ENCODE measurements around the gene CAMKV.

Gene CAMKV

DNA sequence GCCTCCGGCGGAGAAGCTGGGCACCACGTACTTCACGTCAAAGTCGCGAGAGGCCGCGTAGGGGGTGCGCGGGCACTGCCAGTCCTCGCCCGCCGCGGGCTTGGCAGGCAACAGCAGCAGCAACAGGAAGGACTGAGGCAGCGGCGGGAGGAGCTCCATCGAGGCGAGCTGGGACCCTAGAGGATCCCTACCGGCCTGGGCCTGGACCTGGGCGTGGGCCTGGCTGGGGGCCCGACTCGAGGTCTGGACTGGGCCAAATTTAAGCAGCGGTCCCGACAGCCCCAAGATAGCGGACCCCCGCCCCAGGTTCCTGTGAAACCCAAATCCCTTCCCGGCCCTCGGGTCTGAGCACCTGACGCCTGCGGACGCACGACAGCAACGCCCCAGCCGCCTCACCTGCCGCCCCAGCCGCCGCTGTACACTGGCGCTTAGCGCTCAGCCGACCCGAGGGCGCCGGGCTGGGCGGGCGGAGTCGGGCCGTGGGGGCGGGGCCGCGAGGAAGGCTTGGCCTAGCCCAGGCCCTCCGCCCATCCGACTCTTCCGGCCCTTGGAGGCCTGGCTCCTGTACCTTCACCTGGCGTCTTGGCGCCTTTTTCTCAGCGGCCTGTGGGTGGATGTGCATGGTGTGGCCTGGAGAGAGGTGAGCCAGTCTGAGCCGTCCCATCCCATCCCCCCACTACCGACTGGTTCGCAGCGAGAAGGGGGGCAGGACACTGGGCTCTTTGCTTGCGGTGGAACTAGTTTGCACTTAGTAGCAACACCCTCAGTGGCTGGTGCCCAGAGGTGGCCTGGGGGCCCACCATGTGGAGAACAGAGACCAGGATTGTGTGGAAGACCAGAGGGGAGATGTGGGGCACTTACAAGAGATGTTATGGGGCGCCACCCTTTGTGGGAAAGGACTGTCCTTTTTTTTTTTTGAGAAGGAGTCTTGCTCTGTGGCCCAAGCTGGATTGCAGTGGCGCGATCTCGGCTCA, 34.0 kb upstream of the CAMKV start, which contains the start of gene MST1R:
Gene MST1R (minus strand): TSS at position 423 of the 974 bp plus-strand sequence. CDS start 264 bp downstream, at position 159.
- peak within 1 kb of the TSS; percentile 59 for H3K4me3 ChIP-seq (replicated peaks; ENCODE audit: low read depth, low read length)

DNA sequence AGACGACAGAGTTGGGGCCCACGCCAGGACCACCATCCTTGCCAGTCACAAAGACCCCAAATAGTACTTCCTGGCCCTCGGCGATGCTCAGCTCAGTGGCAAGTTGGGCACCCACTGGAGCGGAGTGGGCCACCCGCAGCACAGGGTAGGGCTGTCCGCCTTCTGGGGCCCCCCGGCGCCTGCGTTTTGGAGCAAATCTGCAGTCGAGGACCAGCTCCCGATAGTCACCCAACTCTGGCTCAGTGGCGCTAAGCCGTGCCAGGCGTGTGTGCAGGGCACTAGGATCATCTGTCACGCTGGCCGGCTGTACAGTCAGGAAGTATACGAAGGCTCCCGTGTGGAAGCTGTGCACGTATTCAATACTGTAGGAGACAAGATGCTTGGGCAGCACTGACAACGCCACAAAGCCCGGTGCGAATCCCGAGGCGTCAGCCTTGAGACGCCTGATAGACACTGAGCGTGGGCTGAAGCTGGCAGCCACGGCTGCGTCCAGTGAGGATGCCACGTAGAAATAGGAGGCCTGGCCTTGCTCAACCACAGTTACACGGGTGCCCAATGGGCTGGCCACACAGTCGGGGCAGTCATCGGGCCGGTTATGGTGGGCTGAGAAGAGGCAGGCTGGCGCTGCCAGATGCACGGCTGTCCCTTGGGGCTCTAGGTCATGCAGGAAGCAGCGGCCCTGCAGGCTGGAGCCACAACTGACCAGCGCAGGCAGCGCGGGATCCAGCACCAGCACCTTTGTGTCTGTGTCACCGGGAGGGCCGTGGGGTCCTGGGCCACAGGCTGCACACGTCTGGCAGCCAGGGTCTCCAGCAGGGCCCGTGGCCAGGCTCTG, 33.0 kb upstream of the CAMKV start:
- TF ChIP-seq, protein P1, sequence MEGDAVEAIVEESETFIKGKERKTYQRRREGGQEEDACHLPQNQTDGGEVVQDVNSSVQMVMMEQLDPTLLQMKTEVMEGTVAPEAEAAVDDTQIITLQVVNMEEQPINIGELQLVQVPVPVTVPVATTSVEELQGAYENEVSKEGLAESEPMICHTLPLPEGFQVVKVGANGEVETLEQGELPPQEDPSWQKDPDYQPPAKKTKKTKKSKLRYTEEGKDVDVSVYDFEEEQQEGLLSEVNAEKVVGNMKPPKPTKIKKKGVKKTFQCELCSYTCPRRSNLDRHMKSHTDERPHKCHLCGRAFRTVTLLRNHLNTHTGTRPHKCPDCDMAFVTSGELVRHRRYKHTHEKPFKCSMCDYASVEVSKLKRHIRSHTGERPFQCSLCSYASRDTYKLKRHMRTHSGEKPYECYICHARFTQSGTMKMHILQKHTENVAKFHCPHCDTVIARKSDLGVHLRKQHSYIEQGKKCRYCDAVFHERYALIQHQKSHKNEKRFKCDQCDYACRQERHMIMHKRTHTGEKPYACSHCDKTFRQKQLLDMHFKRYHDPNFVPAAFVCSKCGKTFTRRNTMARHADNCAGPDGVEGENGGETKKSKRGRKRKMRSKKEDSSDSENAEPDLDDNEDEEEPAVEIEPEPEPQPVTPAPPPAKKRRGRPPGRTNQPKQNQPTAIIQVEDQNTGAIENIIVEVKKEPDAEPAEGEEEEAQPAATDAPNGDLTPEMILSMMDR (IDR thresholded peaks at IDR 0.05; ENCODE audit: insufficient read depth, low read length, poor library complexity, severe bottlenecking): no peak
- Histone ChIP-seq H3K27me3 (replicated peaks; ENCODE audit: control insufficient read depth, insufficient read depth, low read length) (no peaks in the 10 kb centered on the region), H3K4me3 (replicated peaks; ENCODE audit: low read depth, low read length) (no peak overlapping the region), H3K36me3 (ENCODE audit: control insufficient read depth, insufficient read depth, low read length) (no peaks in the 10 kb centered on the region)
- no peak for DNase-seq (ENCODE audit: extremely low read depth, insufficient read length)

More for the DNA sequence above, 34.0 kb upstream of the CAMKV start, which contains the start of gene MST1R:
- TF ChIP-seq, protein P1 (IDR thresholded peaks at IDR 0.05; ENCODE audit: insufficient read depth, low read length, poor library complexity, severe bottlenecking): no peak
- peaks cover 3% of the 10 kb centered on the region; the same call in 1 of the 2 replicates for H3K36me3 ChIP-seq (ENCODE audit: control insufficient read depth, insufficient read depth, low read length)
- DNase-seq (ENCODE audit: extremely low read depth, insufficient read length): peak; percentile 90
- H3K27me3 ChIP-seq (replicated peaks; ENCODE audit: control insufficient read depth, insufficient read depth, low read length): no peaks in the 10 kb centered on the region

DNA sequence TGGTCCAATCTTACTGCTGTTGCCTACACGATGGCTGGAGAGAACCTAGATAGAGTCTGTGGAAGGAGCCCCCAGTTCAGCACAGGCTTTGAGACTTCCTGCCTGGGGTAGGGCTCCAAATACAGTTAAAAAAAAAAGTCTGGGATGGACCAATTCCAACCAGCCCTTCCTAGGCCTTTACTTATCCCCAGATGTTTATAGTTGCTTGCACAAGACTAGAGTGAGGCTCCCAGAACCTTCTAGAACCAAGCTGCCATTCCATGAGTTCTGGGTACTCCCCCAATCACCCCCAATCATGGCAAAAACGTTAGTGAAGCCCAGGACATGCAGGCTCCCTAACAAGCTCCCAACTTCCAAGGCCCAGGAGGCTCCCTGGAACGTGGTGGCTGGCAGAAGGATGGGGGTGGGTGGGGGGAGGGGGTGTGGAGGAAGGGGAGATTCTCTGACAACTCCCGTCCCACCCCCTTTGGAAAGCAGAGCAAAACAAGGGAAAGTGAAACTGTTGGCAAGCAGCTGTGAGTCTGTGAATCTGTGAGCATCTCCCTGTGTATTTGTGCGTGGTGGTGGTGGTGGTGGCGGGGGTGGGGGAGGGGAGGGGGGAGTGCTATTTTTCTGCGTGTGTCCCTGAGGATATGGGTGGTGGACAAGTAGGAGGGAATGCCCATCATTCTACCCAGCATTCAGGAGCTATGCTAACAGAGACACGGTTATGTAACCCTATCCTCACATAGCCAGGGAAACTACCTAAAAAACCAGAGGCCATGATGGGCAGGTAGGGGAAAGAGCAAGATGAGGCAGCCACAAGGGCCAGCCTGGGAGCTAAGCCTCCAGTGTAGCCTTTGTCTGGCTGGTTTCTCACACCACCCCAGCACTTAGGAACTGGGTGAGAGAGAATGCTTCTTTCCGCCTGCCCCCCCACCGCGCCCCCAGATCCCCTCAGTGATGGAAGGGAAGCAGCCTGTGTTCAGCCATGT, 31.9 kb upstream of the CAMKV start:
- TF ChIP-seq, protein P1 (IDR thresholded peaks at IDR 0.05; ENCODE audit: insufficient read depth, low read length, poor library complexity, severe bottlenecking): no peak
- DNase-seq (ENCODE audit: extremely low read depth, insufficient read length): no peak
- no peak overlapping the region for H3K4me3 ChIP-seq (replicated peaks; ENCODE audit: low read depth, low read length)

DNA sequence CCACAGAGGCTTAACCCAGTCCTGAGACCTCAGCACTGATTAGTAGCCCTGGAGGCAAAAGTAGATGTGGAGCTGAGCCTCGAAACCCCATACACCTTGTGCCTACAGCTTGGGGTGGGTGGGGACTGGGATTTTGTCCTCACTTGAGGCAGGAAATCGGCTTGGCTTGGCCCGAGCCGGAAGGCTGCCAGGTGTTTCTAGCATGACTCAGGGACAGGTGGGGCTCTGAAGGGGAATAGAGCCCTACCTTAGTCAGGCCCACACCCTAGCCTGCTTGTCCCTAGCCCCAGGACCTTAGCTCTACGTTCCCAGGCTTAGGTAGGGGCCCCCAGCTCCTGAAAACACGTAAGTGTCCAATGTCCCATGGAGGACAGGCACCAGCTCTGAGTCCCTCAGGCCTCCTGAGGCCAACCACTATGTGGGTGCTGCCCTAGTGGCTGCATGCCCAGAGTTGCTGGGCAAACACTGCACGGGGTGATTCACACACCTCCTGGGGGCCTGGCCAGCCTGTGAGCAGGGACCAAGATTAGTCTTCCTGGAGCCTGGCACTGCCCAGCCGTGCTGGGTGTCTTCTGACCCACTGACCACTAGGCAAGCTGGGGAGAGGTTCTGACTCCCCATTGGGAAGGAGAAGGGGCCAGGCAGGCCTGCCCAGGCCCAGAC, 30.9 kb upstream of the CAMKV start:
- no peaks in the 10 kb centered on the region for H3K27me3 ChIP-seq (replicated peaks; ENCODE audit: control insufficient read depth, insufficient read depth, low read length)
- H3K36me3 ChIP-seq (ENCODE audit: control insufficient read depth, insufficient read depth, low read length): no peaks in the 10 kb centered on the region
- TF ChIP-seq, protein P1 (IDR thresholded peaks at IDR 0.05; ENCODE audit: insufficient read depth, low read length, poor library complexity, severe bottlenecking): no peak
- H3K4me3 ChIP-seq (replicated peaks; ENCODE audit: low read depth, low read length): no peak overlapping the region
- DNase-seq (ENCODE audit: extremely low read depth, insufficient read length): no peak

More for the DNA sequence above, 31.9 kb upstream of the CAMKV start:
- no peaks in the 10 kb centered on the region for H3K27me3 ChIP-seq (replicated peaks; ENCODE audit: control insufficient read depth, insufficient read depth, low read length)
- no peaks in the 10 kb centered on the region for H3K36me3 ChIP-seq (ENCODE audit: control insufficient read depth, insufficient read depth, low read length)

Data from GM06990 (cell line).